Gastrocnemius medialis (tissue), 4 donors: ENCODE results near the gene CBFA2T2. TPM values are rescaled to one million over a fixed set of nuclear protein-coding genes. Genes with fewer than 3 reads are reported as not detected.
"Not testable (repeated sequence)": the region's sequence is repeated elsewhere in the genome, so short reads cannot be mapped to it uniquely, and the experiment has no call there.

ENCODE experiments used
- ATAC-seq, 2 donors: fragments of 150-250 bp; one replicate each; pipeline ENCODE4 v1.9.1; 2016
- DNase-seq, 2 donors: peaks; one replicate each; pipeline ENCODE4 v3.0.0-alpha.2; 2019
- H3K27ac ChIP-seq, 4 donors: fragments of 200-600 bp; sonication (generic); 1 replicate in 1 of 4; 2 replicates in 3 of 4; pipeline ENCODE4 v1.5.1; 2016 to 2018; ENCODE audit warnings: mild to moderate bottlenecking in 2 of 4, moderate library complexity in 1 of 4
- H3K27me3 ChIP-seq, 3 donors: fragments of 200-600 bp; sonication (generic) in 2 of 3; 1 replicate in 1 of 3; 2 replicates in 2 of 3; pipeline versions ENCODE4 v1.5.1 to v1.6.0; 2016 to 2019; ENCODE audit warnings: mild to moderate bottlenecking in 1 of 3, moderate library complexity in 1 of 3
- H3K36me3 ChIP-seq, 2 donors: fragments of 200-600 bp; sonication (generic) in 1 of 2; one replicate each; pipeline ENCODE4 v1.5.1; 2017 to 2018
- H3K4me1 ChIP-seq, 2 donors: fragments of 200-600 bp; sonication (generic) in 1 of 2; one replicate each; pipeline ENCODE4 v1.5.1; 2016 to 2017; ENCODE audit warnings: mild to moderate bottlenecking in 2 of 2
- H3K4me3 ChIP-seq, 4 donors: fragments of 200-600 bp; sonication (generic) in 3 of 4; 1 replicate in 1 of 4; 2 replicates in 3 of 4; pipeline ENCODE4 v1.5.1; 2016 to 2019; ENCODE audit warnings: mild to moderate bottlenecking in 2 of 4
- H3K9me3 ChIP-seq, 3 donors: fragments of 200-600 bp; sonication (generic) in 2 of 3; 1 replicate in 1 of 3; 2 replicates in 2 of 3; pipeline ENCODE4 v1.5.1; 2016 to 2019
- POLR2A ChIP-seq, 2 donors: fragments of 450-650 bp; IDR thresholded peaks; one replicate each; pipeline ENCODE4 v1.6.1; 2017; ENCODE audit warnings: antibody characterized with exemption in 2 of 2, mild to moderate bottlenecking in 2 of 2, moderate library complexity in 2 of 2
- in situ Hi-C, 4 donors: fragments of 200-750 bp; cut with MboI; loops; one replicate each; pipeline versions ENCODE4 v1.15.0 to v1.8.0; 2017; ENCODE audit warnings: low sequenced_read_pairs in 4 of 4
- intact Hi-C: fragments of 100-400 bp; cut with DNase I; formaldehyde crosslinking; loops from one replicate; pipeline ENCODE4 v1.15.1; 2023; ENCODE audit warnings: low total_unique reads
- total RNA-seq, 4 donors: library from RNA; depleted of rRNA; stranded (reverse); fragments of >200 nt; gene quantifications; one replicate each; pipeline versions ENCODE4 v1.1.0 to v1.2.3, GENCODE V29; 2016
- TF ChIP-seq, protein P1 (sequence below), 5 experiments: fragments of 450-650 bp in 3 of 5; fragments of 200-600 bp in 2 of 5; sonication (generic) in 2 of 5; IDR thresholded peaks in 4 of 5; conservative IDR thresholded peaks in 1 of 5; 1 replicate in 4 of 5; 2 replicates in 1 of 5; pipeline ENCODE4 v1.5.1; 2016 to 2019; ENCODE audit warnings: antibody characterized with exemption in 5 of 5, mild to moderate bottlenecking in 3 of 5, moderate library complexity in 3 of 5

CBFA2T2 gene
- total RNA-seq, result 1 to 10 TPM; 6.9 to 8.9 (median 7.9) TPM

GRCh38 chr20:33490023-33490933 is at the start of gene CBFA2T2:
TSS of gene CBFA2T2 (plus strand) at chr20:33490096. CDS start at chr20:33490268, 172 bp downstream.
- H3K36me3 ChIP-seq, result no peaks in the 10 kb centered on the region
- ATAC-seq, result peak; percentile 57 to 58
- H3K9me3 ChIP-seq, result no peaks in the 10 kb centered on the region
- intact Hi-C loops, result no loop called here
- H3K4me3 ChIP-seq, result peak within 1 kb of the TSS; percentile 64 to 90 (median 89)
- no peaks in the 10 kb centered on the region for H3K27me3 ChIP-seq
- H3K27ac ChIP-seq, result peak within 1 kb of the TSS; percentile 96 to 98 (median 96)
- peak in 1 of 2 donors; percentile 18 for DNase-seq
- H3K4me1 ChIP-seq, result peaks cover 12 to 13% of the 10 kb centered on the region in 2 donors
- TF ChIP-seq, protein P1, sequence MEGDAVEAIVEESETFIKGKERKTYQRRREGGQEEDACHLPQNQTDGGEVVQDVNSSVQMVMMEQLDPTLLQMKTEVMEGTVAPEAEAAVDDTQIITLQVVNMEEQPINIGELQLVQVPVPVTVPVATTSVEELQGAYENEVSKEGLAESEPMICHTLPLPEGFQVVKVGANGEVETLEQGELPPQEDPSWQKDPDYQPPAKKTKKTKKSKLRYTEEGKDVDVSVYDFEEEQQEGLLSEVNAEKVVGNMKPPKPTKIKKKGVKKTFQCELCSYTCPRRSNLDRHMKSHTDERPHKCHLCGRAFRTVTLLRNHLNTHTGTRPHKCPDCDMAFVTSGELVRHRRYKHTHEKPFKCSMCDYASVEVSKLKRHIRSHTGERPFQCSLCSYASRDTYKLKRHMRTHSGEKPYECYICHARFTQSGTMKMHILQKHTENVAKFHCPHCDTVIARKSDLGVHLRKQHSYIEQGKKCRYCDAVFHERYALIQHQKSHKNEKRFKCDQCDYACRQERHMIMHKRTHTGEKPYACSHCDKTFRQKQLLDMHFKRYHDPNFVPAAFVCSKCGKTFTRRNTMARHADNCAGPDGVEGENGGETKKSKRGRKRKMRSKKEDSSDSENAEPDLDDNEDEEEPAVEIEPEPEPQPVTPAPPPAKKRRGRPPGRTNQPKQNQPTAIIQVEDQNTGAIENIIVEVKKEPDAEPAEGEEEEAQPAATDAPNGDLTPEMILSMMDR (IDR thresholded peaks at IDR 0.05 in 4 of 5, conservative IDR thresholded peaks at IDR 0.05 in 1 of 5), result peak in 1 of 5 experiments; percentile 21
- no peak for TF ChIP-seq POLR2A (IDR thresholded peaks at IDR 0.05)
- in situ Hi-C loops, result no loop called here

- ATAC-seq, DNase-seq, intact Hi-C loops, H3K9me3 ChIP-seq, H3K36me3 ChIP-seq, in situ Hi-C loops, H3K27me3 ChIP-seq: not testable (repeated sequence)
- Histone ChIP-seq H3K4me1 (peaks cover 37 to 53% of the 10 kb centered on the region in 2 donors), H3K4me3 (peak overlapping the region in 1 of 4 donors; percentile 71), H3K27ac (peak overlapping the region; percentile 97 to 98 (median 98))
Measured at GRCh38 chr20:33440562-33440961, 49.3 kb upstream of the CBFA2T2 start.

GRCh38 chr20:33441142-33441955 is 48.5 kb upstream of the CBFA2T2 start:
- TF ChIP-seq, protein P1 (IDR thresholded peaks at IDR 0.05 in 4 of 5, conservative IDR thresholded peaks at IDR 0.05 in 1 of 5), result no peak
- TF ChIP-seq POLR2A (IDR thresholded peaks at IDR 0.05), result no peak
- ATAC-seq (no peak), DNase-seq (no peak)
- intact Hi-C loops, result no loop called here
- in situ Hi-C loops, result no loop called here
- Histone ChIP-seq H3K4me1 (peaks cover 37 to 53% of the 10 kb centered on the region in 2 donors), H3K27me3 (no peaks in the 10 kb centered on the region), H3K9me3 (no peaks in the 10 kb centered on the region), H3K36me3 (no peaks in the 10 kb centered on the region), H3K27ac (peak overlapping the region; percentile 97 to 98 (median 98)), H3K4me3 (peak overlapping the region in 3 of 4 donors; percentile 71 to 83 (median 73))

DNA sequence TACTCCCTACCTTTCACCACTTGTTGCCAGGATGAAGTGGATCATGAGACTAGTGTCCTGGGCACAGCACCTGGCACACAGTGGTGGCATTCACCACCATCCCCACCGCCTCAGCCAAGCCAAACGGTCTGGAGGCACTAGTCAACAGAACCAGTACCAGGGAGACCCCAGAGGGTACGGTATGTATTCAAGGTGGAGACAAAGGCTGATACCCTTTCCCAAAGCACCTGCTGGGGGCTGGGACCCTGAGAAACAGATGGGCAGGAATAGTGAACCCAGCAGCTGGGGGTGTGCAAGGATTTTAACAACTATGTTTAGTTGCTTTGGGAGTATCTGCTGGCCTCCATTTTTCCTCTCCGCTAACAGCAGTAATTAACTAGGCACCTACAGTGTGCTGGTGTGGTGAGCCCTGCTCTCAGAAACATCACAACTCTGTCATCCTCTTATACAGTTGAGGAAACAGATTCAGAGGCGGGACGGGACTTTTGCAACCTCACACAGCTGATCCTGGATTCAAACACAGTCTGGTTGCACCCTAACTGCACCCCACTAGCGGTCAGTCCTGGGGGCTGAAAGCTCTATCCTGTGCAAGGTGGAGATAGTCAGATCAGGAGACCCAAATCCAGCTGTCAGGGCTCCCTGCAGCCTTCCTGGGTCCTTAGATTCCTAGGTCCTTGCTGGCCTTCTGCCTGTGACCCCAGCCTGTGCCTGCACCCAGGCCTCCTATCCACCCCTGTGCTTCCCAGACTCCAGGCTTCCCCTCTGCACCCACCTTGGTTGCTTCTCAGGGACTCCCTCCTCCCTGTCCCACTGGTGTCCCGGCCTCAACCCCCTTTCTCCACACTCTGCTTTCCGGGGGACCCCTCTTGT is 47.5 kb upstream of the CBFA2T2 start:
- H3K27ac ChIP-seq, result peak overlapping the region; percentile 97 to 98 (median 98)
- ATAC-seq, result peak; percentile 10

More for the DNA sequence above, 47.5 kb upstream of the CBFA2T2 start:
- intact Hi-C loops, result no loop called here
- in situ Hi-C loops, result no loop called here
- H3K4me3 ChIP-seq, result peak overlapping the region; percentile 71 to 98 (median 78)
- H3K27me3 ChIP-seq, result no peaks in the 10 kb centered on the region
- H3K4me1 ChIP-seq, result peaks cover 37 to 51% of the 10 kb centered on the region in 2 donors
- peak in 1 of 2 donors; percentile 43 for DNase-seq
- H3K9me3 ChIP-seq, result no peaks in the 10 kb centered on the region
- no peaks in the 10 kb centered on the region for H3K36me3 ChIP-seq
- TF ChIP-seq POLR2A (IDR thresholded peaks at IDR 0.05), result peak in 1 of 2 donors; percentile 53
- TF ChIP-seq, protein P1 (IDR thresholded peaks at IDR 0.05 in 4 of 5, conservative IDR thresholded peaks at IDR 0.05 in 1 of 5), result no peak
